GM18858 (cell line): ENCODE results near the gene RAP1GAP2.

Experiments
- ATAC-seq: cut with Tn5 transposase; IDR thresholded peaks from one replicate; pipeline ENCODE4 v1.9.1; 2021; ENCODE audit not compliant: unreplicated experiment

The RAP1GAP2 gene

GRCh38 chr17:2940352-2940751 is 144.1 kb downstream of the RAP1GAP2 start:
- ATAC-seq = no peak

GRCh38 chr17:2943981-2944380 is 147.7 kb downstream of the RAP1GAP2 start:
- no peak for ATAC-seq

GRCh38 chr17:2945299-2945698 is 149.1 kb downstream of the RAP1GAP2 start:
- no peak for ATAC-seq

- no peak for ATAC-seq
Measured at GRCh38 chr17:2946144-2946543, 149.9 kb downstream of the RAP1GAP2 start.

GRCh38 chr17:2947588-2947950 is 151.3 kb downstream of the RAP1GAP2 start:
- ATAC-seq = no peak

GRCh38 chr17:2947996-2948550 is 151.8 kb downstream of the RAP1GAP2 start:
- no peak for ATAC-seq

GRCh38 chr17:2948721-2949468 is 152.7 kb downstream of the RAP1GAP2 start:
- ATAC-seq = no peak

GRCh38 chr17:2949469-2950044 is 153.3 kb downstream of the RAP1GAP2 start:
- no peak for ATAC-seq

- ATAC-seq = no peak
Measured at GRCh38 chr17:2950846-2951245, 154.6 kb downstream of the RAP1GAP2 start.

GRCh38 chr17:2952174-2952845 is 156.1 kb downstream of the RAP1GAP2 start:
- no peak for ATAC-seq

GRCh38 chr17:2954898-2955445 is 158.7 kb downstream of the RAP1GAP2 start:
- no peak for ATAC-seq

- no peak for ATAC-seq
Measured at GRCh38 chr17:2955931-2956582, 159.8 kb downstream of the RAP1GAP2 start.

- no peak for ATAC-seq
Measured at GRCh38 chr17:2957631-2958286, 161.5 kb downstream of the RAP1GAP2 start.

GRCh38 chr17:2958706-2959222 is 162.5 kb downstream of the RAP1GAP2 start:
- ATAC-seq = no peak

GRCh38 chr17:2959371-2960130 is 163.3 kb downstream of the RAP1GAP2 start:
- ATAC-seq = no peak

- no peak for ATAC-seq
Measured at GRCh38 chr17:2961446-2961845, 165.2 kb downstream of the RAP1GAP2 start.

GRCh38 chr17:2962236-2962635 is 166.0 kb downstream of the RAP1GAP2 start:
- no peak for ATAC-seq

GRCh38 chr17:2962729-2963128 is 166.5 kb downstream of the RAP1GAP2 start:
- ATAC-seq = no peak

- ATAC-seq = no peak
Measured at GRCh38 chr17:2963332-2964027, 167.2 kb downstream of the RAP1GAP2 start.
